ENCODE measurements around the gene ITGA2B. TPM values are rescaled to one million over a fixed set of nuclear protein-coding genes. Genes with fewer than 3 reads are reported as not detected.
"Not testable (repeated sequence)": the region's sequence is repeated elsewhere in the genome, so short reads cannot be mapped to it uniquely, and the experiment has no call there.

The ITGA2B gene
- total RNA-seq, 2 donors from 2014 or later, result 0.33 to 1.8 TPM

- no peak overlapping the region for H3K27ac ChIP-seq
- H3K9me3 ChIP-seq, result no peaks in the 10 kb centered on the region
- DNase-seq, result no peak
- no peak for TF ChIP-seq POLR2A (IDR thresholded peaks at IDR 0.05)
- no peak for TF ChIP-seq CTCF (IDR thresholded peaks at IDR 0.05)
- H3K4me1 ChIP-seq, result no peaks in the 10 kb centered on the region
- intact Hi-C loops (cut with DNase I), result no loop called here
- ATAC-seq, result no peak
- 52 to 60% methylated on average over 2 to 18 of the region's 22 CpGs for WGBS, 2 donors
- no peaks in the 10 kb centered on the region for H3K36me3 ChIP-seq (replicated peaks in 1 of 2; ENCODE audit: insufficient read depth in 1 of 2, low read depth in 2 of 2)
- no peak overlapping the region for H3K4me3 ChIP-seq
- no peaks in the 10 kb centered on the region for H3K27me3 ChIP-seq
Observed at GRCh38 chr17:44375196-44376017, 14.0 kb downstream of the ITGA2B start.

- intact Hi-C loops (cut with DNase I), result no loop called here
- TF ChIP-seq POLR2A (IDR thresholded peaks at IDR 0.05) (no peak), CTCF (IDR thresholded peaks at IDR 0.05) (no peak)
- WGBS, 2 donors, result 29 to 31% methylated on average over 10 to 29 of the region's 31 CpGs
- H3K36me3 ChIP-seq (replicated peaks in 1 of 2; ENCODE audit: insufficient read depth in 1 of 2, low read depth in 2 of 2), result no peaks in the 10 kb centered on the region
- DNase-seq (no peak), ATAC-seq (no peak)
- no peaks in the 10 kb centered on the region for H3K9me3 ChIP-seq
- H3K27ac ChIP-seq, result no peak overlapping the region
- no peaks in the 10 kb centered on the region for H3K27me3 ChIP-seq
- H3K4me1 ChIP-seq, result no peaks in the 10 kb centered on the region
- H3K4me3 ChIP-seq, result no peak overlapping the region
Observed at GRCh38 chr17:44374306-44375195, 14.9 kb downstream of the ITGA2B start.

GRCh38 chr17:44372036-44372435 lies 17.4 kb downstream of the ITGA2B start:
- Histone ChIP-seq H3K4me3 (no peak overlapping the region), H3K9me3 (no peaks in the 10 kb centered on the region), H3K4me1 (no peaks in the 10 kb centered on the region), H3K36me3 (replicated peaks in 1 of 2; ENCODE audit: insufficient read depth in 1 of 2, low read depth in 2 of 2) (no peaks in the 10 kb centered on the region), H3K27ac (no peak overlapping the region), H3K27me3 (no peaks in the 10 kb centered on the region)
- ATAC-seq (no peak), DNase-seq (no peak)
- 72% methylated on average over 10 of the region's 10 CpGs for WGBS, 2 donors
- TF ChIP-seq CTCF (IDR thresholded peaks at IDR 0.05), result no peak
- TF ChIP-seq POLR2A (IDR thresholded peaks at IDR 0.05), result no peak
- intact Hi-C loops (cut with DNase I), result no loop called here

- H3K9me3 ChIP-seq; H3K4me1 ChIP-seq; H3K36me3 ChIP-seq (replicated peaks in 1 of 2; ENCODE audit: insufficient read depth in 1 of 2, low read depth in 2 of 2); H3K27me3 ChIP-seq; H3K27ac ChIP-seq; ATAC-seq; H3K4me3 ChIP-seq; DNase-seq; intact Hi-C loops (cut with DNase I): not testable (repeated sequence)
- WGBS, 2 donors, result 49 to 55% methylated on average over 12 to 17 of the region's 17 CpGs
Observed at GRCh38 chr17:44369414-44370023, 19.9 kb downstream of the ITGA2B start.

GRCh38 chr17:44368391-44369243 lies 20.8 kb downstream of the ITGA2B start:
- DNase-seq; H3K4me1 ChIP-seq; ATAC-seq; H3K27me3 ChIP-seq; H3K36me3 ChIP-seq (replicated peaks in 1 of 2; ENCODE audit: insufficient read depth in 1 of 2, low read depth in 2 of 2); H3K27ac ChIP-seq; H3K4me3 ChIP-seq; H3K9me3 ChIP-seq; intact Hi-C loops (cut with DNase I): not testable (repeated sequence)
- 79 to 86% methylated on average over 10 to 36 of the region's 42 CpGs for WGBS, 2 donors
